Gastroesophageal sphincter (tissue), 4 donors: ENCODE data around the gene TMEM163. TPM values are rescaled to one million over a fixed set of nuclear protein-coding genes. Genes with fewer than 3 reads are reported as not detected.

ENCODE experiments used
- ATAC-seq: fragments of 150-250 bp; one replicate; pipeline ENCODE4 v1.9.1; 2016; ENCODE audit warnings: mild to moderate bottlenecking, moderate library complexity
- H3K27ac ChIP-seq, 4 donors: fragments of 200-600 bp; sonication (generic) in 3 of 4; 1 replicate in 3 of 4; 2 replicates in 1 of 4; pipeline ENCODE4 v1.5.1; 2016 to 2019
- H3K27me3 ChIP-seq: fragments of 200-600 bp; sonication (generic); one replicate; pipeline ENCODE4 v1.5.1; 2019
- H3K36me3 ChIP-seq, 2 donors: fragments of 200-600 bp; sonication (generic); one replicate each; pipeline ENCODE4 v1.5.1; 2019; ENCODE audit warnings: control low read depth in 1 of 2
- H3K4me1 ChIP-seq, 3 donors: fragments of 200-600 bp; sonication (generic); 1 replicate in 2 of 3; 2 replicates in 1 of 3; pipeline ENCODE4 v1.5.1; 2016 to 2019; ENCODE audit warnings: control low read depth in 2 of 3
- H3K4me3 ChIP-seq, 2 donors: fragments of 200-600 bp; sonication (generic); one replicate each; pipeline ENCODE4 v1.5.1; 2019; ENCODE audit warnings: mild to moderate bottlenecking in 1 of 2, moderate library complexity in 1 of 2
- H3K9me3 ChIP-seq, 3 donors: fragments of 200-600 bp; sonication (generic); one replicate each; pipeline ENCODE4 v1.5.1; 2017 to 2019; ENCODE audit warnings: control low read depth in 2 of 3
- EP300 ChIP-seq: sonication (generic); formaldehyde crosslinking; IDR thresholded peaks from one replicate; pipeline ENCODE4 v1.6.1; 2017; ENCODE audit warnings: antibody characterized with exemption, mild to moderate bottlenecking
- POLR2A ChIP-seq, 2 donors: fragments of 450-650 bp; IDR thresholded peaks; one replicate each; pipeline ENCODE4 v1.6.1; 2017; ENCODE audit warnings: antibody characterized with exemption in 2 of 2, mild to moderate bottlenecking in 2 of 2, moderate library complexity in 1 of 2
- POLR2AphosphoS5 ChIP-seq: sonication (generic); formaldehyde crosslinking; IDR thresholded peaks from one replicate; pipeline ENCODE4 v1.6.1; 2017; ENCODE audit warnings: antibody characterized with exemption
- WGBS, 2 donors: methylation state at CpG; one replicate each; pipeline ENCODE4 v1.1.5; 2018; ENCODE audit warnings: low coverage in 1 of 2; 5-methylcytosine and 5-hydroxymethylcytosine counted together
- total RNA-seq, 4 donors: library from RNA; depleted of rRNA; stranded (reverse); fragments of >200 nt; gene quantifications; one replicate each; pipeline ENCODE4 v1.1.0, GENCODE V29; 2016
- TF ChIP-seq, protein P1 (sequence below), 4 experiments: fragments of 200-600 bp in 2 of 4; fragments of 450-650 bp in 2 of 4; sonication (generic) in 1 of 4; IDR thresholded peaks; one replicate each; pipeline ENCODE4 v1.5.1; 2017 to 2019; ENCODE audit warnings: antibody characterized with exemption in 4 of 4, mild to moderate bottlenecking in 2 of 4, moderate library complexity in 2 of 4

TMEM163 gene
- total RNA-seq, 4 donors from 2014 or later = 0.27 to 2.5 (median 0.60) TPM

DNA sequence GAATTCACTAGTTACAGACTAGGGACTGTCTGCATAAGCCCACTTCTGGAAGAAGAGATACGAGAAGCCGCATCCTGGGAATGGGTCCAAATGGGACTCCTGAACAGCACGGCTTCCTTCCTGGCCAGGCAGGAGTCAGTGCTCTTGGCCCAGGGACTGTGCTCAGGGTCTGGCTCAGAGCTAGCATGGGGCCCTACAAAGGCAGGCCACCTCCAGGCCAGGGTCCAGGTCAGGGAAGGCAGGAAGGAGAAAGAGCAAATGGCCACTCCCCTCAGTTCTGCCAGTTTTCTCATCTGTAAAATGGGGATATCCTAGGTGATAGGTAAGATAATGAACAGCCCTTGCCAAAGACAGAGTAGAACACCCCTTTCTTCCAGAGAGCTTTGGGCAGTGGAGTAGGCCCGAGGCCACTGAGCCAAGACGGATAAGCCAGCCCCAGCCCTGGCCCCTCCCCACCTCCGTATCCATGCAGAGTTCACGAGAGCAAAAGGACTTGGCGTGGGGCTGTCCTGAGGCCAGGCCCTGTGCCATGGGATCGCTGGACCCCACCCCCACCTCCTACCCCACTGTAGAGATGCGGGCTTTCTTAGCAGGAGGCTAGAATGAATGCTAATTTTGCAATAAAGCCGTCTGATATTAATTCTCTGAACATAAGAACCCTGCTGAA, 274.9 kb downstream of the TMEM163 start:
- peaks cover 0 to 57% of the 10 kb centered on the region in 2 donors for H3K36me3 ChIP-seq
- H3K9me3 ChIP-seq = no peaks in the 10 kb centered on the region
- no peak for TF ChIP-seq EP300
- TF ChIP-seq, protein P1, sequence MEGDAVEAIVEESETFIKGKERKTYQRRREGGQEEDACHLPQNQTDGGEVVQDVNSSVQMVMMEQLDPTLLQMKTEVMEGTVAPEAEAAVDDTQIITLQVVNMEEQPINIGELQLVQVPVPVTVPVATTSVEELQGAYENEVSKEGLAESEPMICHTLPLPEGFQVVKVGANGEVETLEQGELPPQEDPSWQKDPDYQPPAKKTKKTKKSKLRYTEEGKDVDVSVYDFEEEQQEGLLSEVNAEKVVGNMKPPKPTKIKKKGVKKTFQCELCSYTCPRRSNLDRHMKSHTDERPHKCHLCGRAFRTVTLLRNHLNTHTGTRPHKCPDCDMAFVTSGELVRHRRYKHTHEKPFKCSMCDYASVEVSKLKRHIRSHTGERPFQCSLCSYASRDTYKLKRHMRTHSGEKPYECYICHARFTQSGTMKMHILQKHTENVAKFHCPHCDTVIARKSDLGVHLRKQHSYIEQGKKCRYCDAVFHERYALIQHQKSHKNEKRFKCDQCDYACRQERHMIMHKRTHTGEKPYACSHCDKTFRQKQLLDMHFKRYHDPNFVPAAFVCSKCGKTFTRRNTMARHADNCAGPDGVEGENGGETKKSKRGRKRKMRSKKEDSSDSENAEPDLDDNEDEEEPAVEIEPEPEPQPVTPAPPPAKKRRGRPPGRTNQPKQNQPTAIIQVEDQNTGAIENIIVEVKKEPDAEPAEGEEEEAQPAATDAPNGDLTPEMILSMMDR (IDR thresholded peaks at IDR 0.05) = no peak
- TF ChIP-seq POLR2A (IDR thresholded peaks at IDR 0.05) = no peak
- TF ChIP-seq POLR2AphosphoS5 = no peak
- WGBS, 2 donors = 59 to 76% methylated on average over 3 of the region's 11 CpGs
- H3K27ac ChIP-seq = no peak overlapping the region
- no peak overlapping the region for H3K4me3 ChIP-seq
- H3K27me3 ChIP-seq = no peaks in the 10 kb centered on the region
- H3K4me1 ChIP-seq = peaks cover 0 to 5% (median 0%) of the 10 kb centered on the region in 3 donors
- no peak for ATAC-seq

DNA sequence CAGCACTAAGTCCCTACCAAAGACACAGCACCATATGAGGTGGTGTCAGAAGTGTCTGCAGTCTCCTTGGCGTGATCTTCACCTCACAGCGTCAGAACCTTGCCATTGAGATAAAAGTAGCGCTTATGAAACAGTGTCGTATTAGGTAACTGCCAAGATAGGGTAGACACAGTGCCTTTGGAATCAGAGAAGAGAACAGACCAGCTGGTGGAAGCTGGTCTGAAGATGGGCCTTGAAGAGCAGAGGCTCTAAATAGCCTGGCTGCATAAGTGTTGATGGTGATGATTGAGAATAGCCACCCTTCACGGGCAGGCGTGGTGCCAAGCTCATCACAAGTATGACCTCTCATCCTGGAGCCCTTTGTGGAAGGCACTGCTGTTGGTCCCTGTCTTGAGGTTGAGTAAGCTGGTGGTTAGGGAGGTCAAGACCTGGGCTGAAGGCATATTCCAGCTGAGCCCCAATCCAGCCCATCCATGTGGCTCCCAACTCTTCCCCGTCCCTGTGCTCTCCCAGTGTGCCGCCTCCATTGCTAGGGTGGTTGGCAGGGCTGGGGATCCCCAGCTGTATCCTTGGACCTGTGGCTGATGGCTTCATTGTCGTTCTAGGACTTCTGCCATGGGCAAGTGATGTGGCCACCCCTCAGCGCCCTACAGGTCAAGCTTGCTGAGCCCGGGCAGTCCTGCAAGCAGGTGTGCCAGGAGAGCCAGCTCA, 277.5 kb downstream of the TMEM163 start:
- H3K27ac ChIP-seq = no peak overlapping the region
- TF ChIP-seq POLR2A (IDR thresholded peaks at IDR 0.05) = no peak
- no peak for TF ChIP-seq EP300
- TF ChIP-seq, protein P1 (IDR thresholded peaks at IDR 0.05) = no peak
- no peak for TF ChIP-seq POLR2AphosphoS5
- no peak overlapping the region for H3K4me3 ChIP-seq
- H3K27me3 ChIP-seq = no peaks in the 10 kb centered on the region
- H3K9me3 ChIP-seq = no peaks in the 10 kb centered on the region
- 79 to 90% methylated on average over 3 to 6 of the region's 11 CpGs for WGBS, 2 donors
- no peak for ATAC-seq
- H3K36me3 ChIP-seq = peaks cover 0 to 53% of the 10 kb centered on the region in 2 donors
- H3K4me1 ChIP-seq = peaks cover 0 to 5% (median 0%) of the 10 kb centered on the region in 3 donors

DNA sequence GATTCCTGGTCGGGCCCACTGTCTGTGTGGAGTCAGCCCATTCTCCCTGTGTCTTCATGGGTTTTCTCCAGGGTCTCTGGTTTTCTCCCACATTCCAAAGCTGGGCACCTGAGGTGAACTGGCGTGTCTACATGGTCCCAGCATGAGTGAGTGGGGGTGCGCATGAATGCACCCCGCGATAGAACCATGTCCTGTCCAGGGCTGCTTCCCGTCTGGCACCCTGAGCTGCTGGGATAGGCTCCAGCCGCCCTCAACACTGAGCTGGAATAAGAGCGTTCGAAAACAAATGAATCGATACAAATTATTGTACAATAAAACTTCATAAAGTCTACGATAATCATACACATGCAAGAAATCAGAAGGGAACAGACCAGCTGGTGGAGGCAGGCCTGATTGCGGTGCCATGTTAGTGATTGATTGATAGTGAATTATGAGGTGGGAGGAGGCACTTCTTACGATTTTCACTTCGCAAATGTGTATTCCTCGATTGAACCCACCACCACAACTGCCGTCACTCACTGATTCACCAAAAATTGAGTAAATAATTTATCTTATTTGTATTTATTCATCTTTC, 278.4 kb downstream of the TMEM163 start:
- Histone ChIP-seq H3K4me3 (no peak overlapping the region), H3K9me3 (no peaks in the 10 kb centered on the region), H3K27me3 (no peaks in the 10 kb centered on the region), H3K4me1 (no peaks in the 10 kb centered on the region), H3K36me3 (peaks cover 0 to 54% of the 10 kb centered on the region in 2 donors), H3K27ac (no peak overlapping the region)
- TF ChIP-seq, protein P1 (IDR thresholded peaks at IDR 0.05) = no peak
- TF ChIP-seq POLR2AphosphoS5 (no peak), POLR2A (IDR thresholded peaks at IDR 0.05) (no peak), EP300 (no peak)
- WGBS, 2 donors = 96 to 97% methylated on average over 9 to 13 of the region's 16 CpGs
- ATAC-seq = no peak

DNA sequence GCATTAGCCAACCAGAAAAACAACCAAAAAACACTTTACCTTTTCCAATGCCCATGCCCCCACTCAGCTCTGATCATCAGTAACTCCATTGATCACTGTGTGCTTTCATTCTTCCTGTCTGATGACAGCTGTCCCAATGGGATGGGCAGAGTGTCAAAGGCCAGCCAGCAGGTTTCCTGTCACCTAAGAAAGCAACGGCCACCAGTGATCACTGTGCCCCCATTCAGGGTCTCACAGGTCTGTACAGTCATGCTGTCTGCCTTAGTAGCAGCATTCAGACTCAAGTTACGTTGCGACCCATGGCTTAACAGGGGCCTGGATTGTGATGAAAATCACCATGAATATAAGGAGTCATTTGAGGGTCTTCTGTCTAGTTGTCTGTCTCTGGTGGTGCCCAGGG, 280.4 kb downstream of the TMEM163 start:
- H3K36me3 ChIP-seq = peaks cover 0 to 57% of the 10 kb centered on the region in 2 donors
- no peak overlapping the region for H3K27ac ChIP-seq
- no peak for ATAC-seq
- no peaks in the 10 kb centered on the region for H3K27me3 ChIP-seq
- no peak for TF ChIP-seq POLR2A (IDR thresholded peaks at IDR 0.05)
- TF ChIP-seq POLR2AphosphoS5 = no peak
- TF ChIP-seq, protein P1 (IDR thresholded peaks at IDR 0.05) = no peak
- TF ChIP-seq EP300 = no peak
- H3K4me1 ChIP-seq = no peaks in the 10 kb centered on the region
- WGBS, 2 donors = 40 to 92% methylated on average over 1 to 2 of the region's 3 CpGs
- no peak overlapping the region for H3K4me3 ChIP-seq
- no peaks in the 10 kb centered on the region for H3K9me3 ChIP-seq
